LoVo (cell line): ENCODE results near the gene KRT78.

Source experiments
- DNase-seq: peaks from one replicate; pipeline ENCODE4 v3.0.0-alpha.2; 2016; ENCODE audit warnings: low spot score

Gene KRT78

DNA sequence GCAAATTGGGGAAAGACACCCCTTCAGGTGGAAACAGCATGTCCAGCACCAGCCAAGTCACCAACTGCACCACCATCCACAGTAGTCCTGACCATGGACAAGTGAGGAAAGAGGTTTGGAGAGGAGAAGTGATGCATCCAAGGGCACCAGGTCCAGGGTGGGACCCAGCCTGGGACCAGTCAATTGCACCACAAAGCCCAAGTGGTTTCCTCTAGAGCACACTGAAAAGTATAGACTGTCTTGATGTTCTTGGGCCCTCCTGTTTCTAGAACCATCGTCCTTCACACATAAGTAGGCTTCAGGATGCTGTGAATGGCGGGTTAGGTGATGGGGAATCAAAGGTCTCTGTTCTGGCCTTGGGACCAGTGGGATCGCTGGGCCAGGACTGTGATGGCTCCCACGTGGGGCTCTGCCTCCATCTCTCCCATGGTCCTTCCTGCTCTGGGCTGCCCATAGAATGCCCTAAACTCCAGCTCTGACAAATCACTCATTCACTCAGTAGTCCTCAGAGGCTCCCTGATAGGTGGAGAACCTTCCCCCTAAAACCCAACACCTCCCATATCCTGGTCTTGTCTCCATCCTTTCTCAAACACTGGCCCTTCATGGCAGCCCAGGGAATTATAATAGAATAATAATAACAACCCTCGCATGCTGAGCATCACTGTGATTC lies 23.9 kb downstream of the KRT78 start:
- DNase-seq, result no peak

- no peak for DNase-seq
Observed at GRCh38 chr12:52823761-52824450, 24.9 kb downstream of the KRT78 start.

DNA sequence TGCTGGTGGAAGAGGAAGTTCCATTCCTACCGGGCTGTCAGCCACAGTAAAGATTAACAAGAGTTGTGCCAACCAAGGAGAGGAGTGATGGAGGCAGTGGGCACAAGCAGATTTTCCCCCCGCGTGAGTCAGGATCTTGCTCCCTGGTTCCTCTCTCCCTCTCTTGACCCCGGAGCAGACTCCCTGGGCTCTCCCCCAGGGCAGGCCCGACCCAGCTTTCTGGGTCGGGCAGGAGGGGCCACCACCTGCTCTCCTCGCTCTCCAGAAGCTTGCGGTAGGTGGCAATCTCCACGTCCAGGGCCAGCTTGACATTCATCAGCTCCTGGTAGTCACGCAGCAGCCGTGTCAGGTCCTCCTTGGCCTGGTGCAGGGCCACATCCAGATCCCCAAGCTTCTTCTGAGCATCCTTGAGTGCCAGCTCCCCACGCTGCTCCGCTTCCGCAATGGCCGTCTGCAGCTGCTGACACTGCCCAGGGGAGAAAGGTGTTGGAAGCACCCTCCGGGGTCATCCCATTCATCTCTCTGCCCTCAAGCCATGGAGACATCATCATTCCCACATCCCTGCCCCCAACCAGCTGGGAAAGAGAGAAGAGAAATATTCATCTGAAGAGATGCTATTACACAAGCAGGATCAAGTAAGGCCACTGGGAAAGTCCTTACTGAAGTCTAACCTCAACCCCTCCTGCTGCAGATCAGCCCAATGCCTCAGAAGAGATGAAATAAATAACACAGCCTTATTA lies 25.9 kb downstream of the KRT78 start:
- no peak for DNase-seq

DNA sequence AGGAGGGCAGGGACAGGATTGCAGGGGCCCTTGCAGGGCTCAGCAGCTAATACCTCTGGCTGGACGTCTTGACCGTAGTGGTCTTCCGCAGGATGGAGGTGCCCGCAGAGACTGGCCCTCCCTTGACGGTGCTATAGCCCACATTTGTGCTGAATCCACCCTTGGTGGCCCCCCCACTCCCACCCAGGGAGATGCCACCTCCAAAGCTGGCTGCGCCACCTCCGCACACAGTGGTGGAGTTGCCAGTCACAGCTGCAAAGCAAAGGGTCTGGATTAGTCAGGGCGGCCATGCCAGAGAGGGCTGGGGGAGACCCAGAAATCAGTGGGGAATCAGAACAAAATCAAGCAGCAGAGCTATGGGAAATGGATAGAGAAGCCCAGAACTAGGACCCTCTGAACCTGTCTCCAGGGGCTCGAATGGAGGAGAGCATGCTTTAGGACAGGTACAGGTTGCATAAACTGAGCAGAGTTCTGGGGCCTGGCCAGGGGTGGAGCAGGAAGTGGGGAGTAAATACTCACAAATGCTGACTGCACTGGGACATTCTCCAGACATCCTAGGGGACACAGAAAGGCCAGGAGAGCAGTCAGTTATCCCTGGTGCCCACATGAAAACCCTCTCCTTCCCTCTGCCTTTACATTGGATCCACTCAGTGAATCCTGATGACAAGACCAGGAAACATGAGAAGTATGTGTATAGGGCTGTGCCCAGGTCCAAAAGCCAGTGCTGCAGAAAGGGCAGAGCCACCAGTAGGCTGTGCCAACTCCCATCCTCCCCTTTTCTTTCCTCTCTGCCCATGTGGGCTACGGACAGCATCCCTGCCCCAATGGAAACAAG lies 26.8 kb downstream of the KRT78 start:
- DNase-seq, result peak; percentile 26

GRCh38 chr12:52821071-52821730 lies 27.6 kb downstream of the KRT78 start:
- no peak for DNase-seq

DNA sequence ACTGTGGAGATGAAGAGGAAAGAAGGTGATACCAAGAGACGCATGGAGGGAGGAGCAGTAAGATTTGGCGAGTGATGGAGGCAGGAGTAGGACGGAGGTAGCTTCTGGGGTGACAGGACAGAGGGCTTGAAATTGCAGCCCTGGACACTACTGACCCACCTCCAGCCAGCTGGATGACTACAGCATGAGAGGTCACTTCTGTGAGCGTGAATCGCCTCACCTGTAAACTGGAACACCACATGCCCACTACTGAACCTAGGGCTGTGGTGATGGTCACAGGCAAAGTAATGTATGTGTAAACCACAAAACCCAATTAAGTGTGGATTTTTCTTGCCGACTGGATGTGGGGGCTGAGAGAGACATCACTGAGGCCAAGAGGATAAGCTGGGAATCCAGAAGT lies 28.3 kb downstream of the KRT78 start:
- DNase-seq, result no peak

- no peak for DNase-seq
Observed at GRCh38 chr12:52819731-52820510, 28.9 kb downstream of the KRT78 start.

- DNase-seq, result no peak
Observed at GRCh38 chr12:52818887-52819420, 29.8 kb downstream of the KRT78 start.

DNA sequence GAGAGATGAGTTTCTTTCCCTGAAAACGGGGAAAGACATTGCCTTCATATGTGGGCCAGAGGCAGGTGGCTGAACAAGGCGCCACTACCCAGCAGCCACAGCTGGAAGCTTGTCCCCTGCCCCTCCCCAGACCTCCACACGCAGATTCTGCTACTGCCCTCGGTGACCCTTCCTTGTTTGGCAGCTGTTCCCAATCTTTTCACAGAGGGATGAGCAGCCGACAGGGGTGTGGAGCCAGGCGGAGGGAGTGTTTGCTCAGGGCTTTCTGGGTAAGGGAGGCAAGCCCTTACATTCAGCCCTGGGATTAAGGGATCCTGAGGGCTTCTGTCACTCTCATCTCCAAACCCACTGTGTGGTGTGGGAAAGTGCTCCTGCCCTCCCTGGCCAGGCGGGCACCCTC lies 30.4 kb downstream of the KRT78 start:
- no peak for DNase-seq

DNA sequence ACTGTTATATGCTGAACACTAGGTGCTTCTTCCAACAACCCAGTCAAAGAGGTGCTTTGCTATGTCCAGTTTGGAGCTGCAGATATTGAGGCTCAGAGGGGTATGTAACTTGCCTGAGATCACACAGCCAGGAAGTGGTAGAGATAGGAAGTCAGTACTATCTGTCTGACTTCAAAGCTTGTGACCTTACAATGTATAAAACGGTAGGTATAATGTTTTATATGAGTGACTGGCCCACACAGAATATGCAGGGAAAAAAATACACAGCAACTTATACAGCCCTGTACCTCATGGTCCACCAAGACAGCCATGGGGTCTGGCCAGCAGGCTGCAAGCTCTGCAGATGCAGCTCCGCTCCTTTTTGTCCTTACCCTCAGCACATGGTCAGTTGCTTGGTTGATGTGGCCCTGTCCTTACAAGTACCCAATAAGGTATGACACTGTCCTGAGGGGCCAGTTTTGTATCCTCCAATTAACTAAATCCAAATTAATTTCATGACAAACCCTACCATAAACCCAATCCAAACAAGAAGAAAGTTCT lies 31.0 kb downstream of the KRT78 start:
- DNase-seq, result no peak

DNA sequence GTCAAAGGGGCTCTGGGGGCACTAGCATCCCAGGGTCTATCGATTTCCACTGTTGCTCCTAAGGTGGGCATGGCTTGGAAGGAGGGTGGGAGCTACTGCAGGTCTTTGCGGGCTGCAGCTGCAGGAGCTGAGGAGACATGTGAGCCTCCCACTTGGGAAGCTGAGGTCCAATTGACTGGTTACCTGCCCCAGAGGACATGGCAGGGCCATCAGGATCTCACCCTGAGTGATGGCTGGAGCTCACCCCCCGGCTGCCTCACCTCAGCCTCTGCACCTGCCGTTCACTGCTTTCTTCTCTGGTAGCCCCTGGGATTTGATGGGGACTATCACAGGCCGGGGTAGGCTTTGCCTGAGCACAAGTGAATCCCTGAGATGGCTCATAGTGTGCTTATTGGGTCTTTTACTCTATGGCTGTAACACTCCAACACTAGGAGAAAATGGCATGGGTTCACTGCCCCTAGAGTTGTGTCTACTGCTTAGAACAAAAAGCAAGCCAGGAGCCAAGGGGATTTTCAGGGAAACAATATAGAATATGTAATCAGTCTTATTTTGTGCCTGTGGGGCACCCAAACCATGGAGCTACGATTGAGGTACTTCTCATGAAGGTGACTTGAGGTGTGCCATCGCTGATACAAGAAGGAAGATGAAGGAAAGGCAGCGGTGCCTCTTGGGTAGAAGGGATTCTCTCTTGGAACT lies 31.6 kb downstream of the KRT78 start:
- DNase-seq, result no peak

GRCh38 chr12:52815676-52816588 lies 32.9 kb downstream of the KRT78 start:
- DNase-seq, result no peak

- DNase-seq, result no peak
Observed at GRCh38 chr12:52815161-52815560, 33.6 kb downstream of the KRT78 start.

DNA sequence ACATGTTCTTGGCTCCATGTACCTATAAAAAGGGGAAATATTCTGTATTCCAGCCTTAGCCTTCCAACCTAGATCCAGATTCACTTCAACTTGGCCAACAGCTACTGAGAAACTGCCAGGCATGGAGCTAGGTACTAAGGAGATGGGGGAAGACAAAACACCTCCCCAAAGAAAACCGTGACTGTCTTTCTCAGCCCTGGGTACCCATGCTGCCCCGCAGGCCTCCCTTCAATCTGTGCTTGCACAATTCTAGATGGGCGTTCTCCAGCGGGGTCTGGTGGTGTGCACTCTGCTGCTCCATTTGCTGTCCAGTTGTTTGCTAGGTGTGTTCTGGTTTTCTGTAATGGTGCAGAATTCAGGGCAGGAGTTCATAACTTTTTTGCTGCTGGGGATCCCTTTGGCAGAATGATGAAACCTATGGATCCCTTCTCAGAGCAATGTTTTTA lies 34.1 kb downstream of the KRT78 start:
- DNase-seq, result no peak

DNA sequence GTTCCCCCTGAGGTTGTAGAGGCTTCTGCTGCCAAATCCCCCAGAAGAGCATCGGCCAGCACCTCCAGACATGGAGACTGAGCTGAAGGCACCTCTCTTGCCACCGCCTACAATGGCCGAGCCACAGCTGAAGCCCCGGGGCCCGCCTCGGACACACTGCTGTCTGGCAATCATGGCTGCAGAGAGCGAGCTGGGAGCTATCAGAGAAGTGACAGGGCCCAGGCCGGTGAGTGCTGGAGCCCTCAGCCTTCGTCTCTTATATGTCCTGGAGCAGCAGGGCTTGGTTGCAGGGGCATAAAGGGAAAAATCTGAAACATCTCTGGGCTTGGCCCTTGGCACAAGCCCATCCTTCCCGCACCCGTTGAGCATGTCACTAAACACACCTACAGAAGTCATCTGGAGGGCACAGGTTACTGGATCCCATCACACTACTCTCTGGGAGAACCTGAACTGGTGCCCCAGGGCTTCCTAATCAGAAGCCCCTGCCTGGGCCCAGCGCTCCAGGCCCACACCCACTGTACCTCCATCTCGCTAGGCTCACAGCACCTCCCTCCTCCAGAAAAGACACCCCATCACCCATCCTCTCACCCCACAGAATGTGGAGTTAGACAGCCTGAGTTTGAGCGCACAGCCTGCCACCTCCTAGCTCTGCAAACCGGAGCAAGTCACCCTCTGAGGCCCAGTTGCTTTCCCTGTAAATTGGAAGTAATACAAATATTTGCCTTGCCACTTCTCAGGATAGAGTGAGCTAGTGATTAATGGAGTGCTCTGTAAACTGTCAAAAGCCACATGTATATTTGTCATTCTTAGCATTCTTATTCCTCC lies 34.7 kb downstream of the KRT78 start, which contains the start of gene KRT4:
Gene KRT4, minus strand, starts transcription at position 232 of the 825 bp plus-strand sequence. Its CDS starts 58 bp downstream, at position 174.
- DNase-seq, result peak; percentile 32

GRCh38 chr12:52813203-52813819 lies 35.5 kb downstream of the KRT78 start:
- DNase-seq, result no peak

GRCh38 chr12:52812749-52813148 lies 36.0 kb downstream of the KRT78 start:
- DNase-seq, result no peak
